CD14-positive monocyte (primary cell): ENCODE data around the gene SKA3. TPM values are rescaled to one million over a fixed set of nuclear protein-coding genes. Genes with fewer than 3 reads are reported as not detected.

Source experiments
- DNase-seq, 3 donors: peaks; one replicate each; pipeline ENCODE4 v3.0.0-alpha.2; 2011 to 2022
- H2AFZ ChIP-seq: 2 replicates; pipeline ENCODE4 v1.6.0; 2012; ENCODE audit warnings: mild to moderate bottlenecking, low read depth, low read length, inconsistent platforms; ENCODE audit not compliant: insufficient read depth, poor library complexity, severe bottlenecking
- H3K27ac ChIP-seq, 2 donors: 1 replicate in 1 of 2; 2 replicates in 1 of 2; pipeline ENCODE4 v1.5.1; 2012 to 2013; ENCODE audit warnings: low read length in 2 of 2, control low read depth in 1 of 2, inconsistent platforms in 1 of 2, low read depth in 1 of 2, mild to moderate bottlenecking in 1 of 2
- H3K27me3 ChIP-seq, 2 donors: one replicate each; pipeline versions ENCODE4 v1.6.0 to v1.6.1; 2011 to 2013; ENCODE audit warnings: low read length in 2 of 2; ENCODE audit not compliant: control insufficient read depth in 2 of 2, insufficient read depth in 2 of 2
- H3K36me3 ChIP-seq, 2 donors: replicated peaks in 1 of 2; 1 replicate in 1 of 2; 2 replicates in 1 of 2; pipeline versions ENCODE4 v1.5.1 to v1.6.1; 2012 to 2013; ENCODE audit warnings: low read length in 2 of 2, control low read depth in 1 of 2, inconsistent platforms in 1 of 2, mild to moderate bottlenecking in 1 of 2; ENCODE audit not compliant: insufficient read depth in 2 of 2, control insufficient read depth in 1 of 2
- H3K4me1 ChIP-seq, 2 donors: 1 replicate in 1 of 2; 2 replicates in 1 of 2; pipeline versions ENCODE4 v1.5.1 to v1.6.1; 2012 to 2013; ENCODE audit warnings: low read length in 2 of 2, control low read depth in 1 of 2, inconsistent platforms in 1 of 2, mild to moderate bottlenecking in 1 of 2, moderate library complexity in 1 of 2; ENCODE audit not compliant: insufficient read depth in 2 of 2, control insufficient read depth in 1 of 2
- H3K4me2 ChIP-seq: replicated peaks from 2 replicates; pipeline ENCODE3; 2012; ENCODE audit warnings: low read length, moderate library complexity, mild to moderate bottlenecking; ENCODE audit not compliant: poor library complexity, severe bottlenecking; ENCODE audit errors: extremely low read depth
- H3K4me3 ChIP-seq, 3 experiments: fragments of 200-600 bp in 1 of 3; sonication (generic) in 1 of 3; replicated peaks in 1 of 3; 1 replicate in 2 of 3; 2 replicates in 1 of 3; pipeline ENCODE4 v1.5.1; 2011 to 2013; ENCODE audit warnings: low read length in 3 of 3, mild to moderate bottlenecking in 3 of 3, control low read depth in 2 of 3, low read depth in 2 of 3, inconsistent platforms in 1 of 3, moderate library complexity in 1 of 3
- H3K79me2 ChIP-seq: 2 replicates; pipeline ENCODE4 v1.6.0; 2012; ENCODE audit warnings: mild to moderate bottlenecking, control low read depth, inconsistent platforms, low read length, moderate library complexity; ENCODE audit not compliant: insufficient read depth
- H3K9ac ChIP-seq: 2 replicates; pipeline ENCODE4 v1.6.0; 2017; ENCODE audit warnings: low read length, mild to moderate bottlenecking; ENCODE audit not compliant: insufficient read depth, poor library complexity, severe bottlenecking
- H3K9me3 ChIP-seq, 2 donors: replicated peaks in 1 of 2; 1 replicate in 1 of 2; 2 replicates in 1 of 2; pipeline versions ENCODE4 v1.5.1 to v1.6.1; 2012 to 2013; ENCODE audit warnings: low read length in 2 of 2, control low read depth in 1 of 2; ENCODE audit not compliant: control insufficient read depth in 1 of 2, insufficient read depth in 1 of 2
- H4K20me1 ChIP-seq: 2 replicates; pipeline ENCODE4 v1.6.0; 2012; ENCODE audit warnings: mild to moderate bottlenecking, low read length, control low read depth, moderate library complexity; ENCODE audit not compliant: insufficient read depth
- H3K27ac Mint-ChIP-seq, 7 donors: one replicate each; pipeline ENCODE4 v1.8.0; 2020; ENCODE audit warnings: mild to moderate bottlenecking in 7 of 7, mixed read lengths in 7 of 7, moderate library complexity in 6 of 7, inconsistent platforms in 2 of 7
- H3K27me3 Mint-ChIP-seq, 3 donors: one replicate each; pipeline ENCODE4 v1.8.0; 2021 to 2022; ENCODE audit warnings: low read depth in 3 of 3, mild to moderate bottlenecking in 3 of 3, mixed read lengths in 3 of 3, moderate library complexity in 3 of 3, inconsistent platforms in 1 of 3
- H3K36me3 Mint-ChIP-seq, 2 donors: one replicate each; pipeline ENCODE4 v1.8.0; 2020; ENCODE audit warnings: mixed read lengths in 2 of 2, inconsistent platforms in 1 of 2, mild to moderate bottlenecking in 1 of 2
- H3K4me1 Mint-ChIP-seq: one replicate; pipeline ENCODE4 v1.8.0; 2020; ENCODE audit warnings: mild to moderate bottlenecking, mixed read lengths
- H3K4me3 Mint-ChIP-seq, 2 donors: one replicate each; pipeline ENCODE4 v1.8.0; 2020; ENCODE audit warnings: mild to moderate bottlenecking in 2 of 2, mixed read lengths in 2 of 2, moderate library complexity in 1 of 2
- H3K9me3 Mint-ChIP-seq, 7 donors: one replicate each; pipeline ENCODE4 v1.8.0; 2020 to 2022; ENCODE audit warnings: mixed read lengths in 7 of 7, mild to moderate bottlenecking in 6 of 7, moderate library complexity in 6 of 7, inconsistent platforms in 2 of 7
- WGBS: methylation state at CpG from one replicate; pipeline ENCODE4 v1.1.5; 2013; ENCODE audit warnings: missing lambda C conversion rate; ENCODE audit not compliant: insufficient coverage; 5-methylcytosine and 5-hydroxymethylcytosine counted together
- intact Hi-C, 2 donors: fragments of 100-400 bp; cut with micrococcal nuclease; formaldehyde crosslinking; loops; one replicate each; pipeline versions ENCODE4 v1.15.0 to v1.15.1; 2023
- polyA plus RNA-seq, 3 donors: library from polyadenylated mRNA; depleted of rRNA in 1 of 3; unstranded in 2 of 3; stranded (reverse) in 1 of 3; fragments of 300-500 nt in 2 of 3; fragments of >200 nt in 1 of 3; fragmentation: Illumina TruSeq in 2 of 3; gene quantifications; 1 replicate in 2 of 3; 2 replicates in 1 of 3; pipeline ENCODE4 v1.2.3, GENCODE V29; 2012 to 2021
- TF ChIP-seq, protein P1 (sequence below): fragments of 200-600 bp; IDR thresholded peaks from one replicate; pipeline ENCODE4 v1.8.0; 2022; ENCODE audit warnings: antibody characterized with exemption, mild to moderate bottlenecking

Gene SKA3
- polyA plus RNA-seq, 3 donors, result 0.12 to 2.5 (median 0.49) TPM

GRCh38 chr13:21134475-21134874 lies 41.9 kb downstream of the SKA3 start:
- Histone ChIP-seq H3K4me1 (peaks cover 1 to 3% of the 10 kb centered on the region in 2 donors), H2AFZ (no peak overlapping the region), H3K27ac (no peak overlapping the region), H3K79me2 (no peaks in the 10 kb centered on the region), H3K4me3 (no peak overlapping the region), H3K9ac (no peak overlapping the region), H3K27me3 (no peaks in the 10 kb centered on the region), H4K20me1 (no peaks in the 10 kb centered on the region), H3K9me3 (no peaks in the 10 kb centered on the region), H3K4me2 (no peak overlapping the region), H3K36me3 (no peaks in the 10 kb centered on the region)
- Mint-ChIP-seq H3K36me3 (no peaks in the 10 kb centered on the region), H3K27ac (no peak overlapping the region), H3K9me3 (peaks cover 0 to 12% (median 6%) of the 10 kb centered on the region in 7 donors), H3K27me3 (no peaks in the 10 kb centered on the region), H3K4me3 (no peak overlapping the region), H3K4me1 (peaks cover 5% of the 10 kb centered on the region)
- no peak for DNase-seq
- TF ChIP-seq, protein P1, sequence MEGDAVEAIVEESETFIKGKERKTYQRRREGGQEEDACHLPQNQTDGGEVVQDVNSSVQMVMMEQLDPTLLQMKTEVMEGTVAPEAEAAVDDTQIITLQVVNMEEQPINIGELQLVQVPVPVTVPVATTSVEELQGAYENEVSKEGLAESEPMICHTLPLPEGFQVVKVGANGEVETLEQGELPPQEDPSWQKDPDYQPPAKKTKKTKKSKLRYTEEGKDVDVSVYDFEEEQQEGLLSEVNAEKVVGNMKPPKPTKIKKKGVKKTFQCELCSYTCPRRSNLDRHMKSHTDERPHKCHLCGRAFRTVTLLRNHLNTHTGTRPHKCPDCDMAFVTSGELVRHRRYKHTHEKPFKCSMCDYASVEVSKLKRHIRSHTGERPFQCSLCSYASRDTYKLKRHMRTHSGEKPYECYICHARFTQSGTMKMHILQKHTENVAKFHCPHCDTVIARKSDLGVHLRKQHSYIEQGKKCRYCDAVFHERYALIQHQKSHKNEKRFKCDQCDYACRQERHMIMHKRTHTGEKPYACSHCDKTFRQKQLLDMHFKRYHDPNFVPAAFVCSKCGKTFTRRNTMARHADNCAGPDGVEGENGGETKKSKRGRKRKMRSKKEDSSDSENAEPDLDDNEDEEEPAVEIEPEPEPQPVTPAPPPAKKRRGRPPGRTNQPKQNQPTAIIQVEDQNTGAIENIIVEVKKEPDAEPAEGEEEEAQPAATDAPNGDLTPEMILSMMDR, result no peak
- intact Hi-C loops, result loop anchor here in 1 of 2 donors (10.0 kb wide), 1 partner anchor 190 kb away; no protein-coding TSS in a partner anchor
- 86% methylated on average over 1 of the region's 5 CpGs for WGBS

DNA sequence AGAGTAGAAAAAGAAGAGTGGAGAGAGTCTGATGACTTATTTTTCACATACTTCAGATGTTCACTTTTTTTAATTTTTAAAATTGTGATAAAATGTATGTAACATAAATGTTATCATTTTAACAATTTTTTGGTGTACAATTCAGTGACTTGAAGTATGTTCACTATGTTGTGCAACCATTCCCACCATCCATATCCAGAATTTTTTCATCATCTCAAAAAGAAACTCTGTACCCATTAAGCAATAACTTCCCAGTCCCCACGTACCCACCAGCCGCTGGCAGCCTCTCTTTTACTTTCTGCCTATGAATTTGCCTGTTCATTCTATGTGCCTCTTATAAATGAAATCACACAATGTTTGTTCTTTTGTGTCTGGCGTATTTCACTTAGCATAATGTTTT lies 43.3 kb downstream of the SKA3 start:
- intact Hi-C loops, result loop anchor here in 1 of 2 donors (10.0 kb wide), 1 partner anchor 188 kb away; no protein-coding TSS in a partner anchor
- Mint-ChIP-seq H3K9me3 (peaks cover 0 to 12% (median 6%) of the 10 kb centered on the region in 7 donors), H3K27me3 (no peaks in the 10 kb centered on the region), H3K27ac (no peak overlapping the region), H3K4me1 (peaks cover 5% of the 10 kb centered on the region), H3K4me3 (no peak overlapping the region), H3K36me3 (no peaks in the 10 kb centered on the region)
- no peak overlapping the region for H3K4me2 ChIP-seq
- no peaks in the 10 kb centered on the region for H3K9me3 ChIP-seq
- no peak overlapping the region for H3K4me3 ChIP-seq
- no peaks in the 10 kb centered on the region for H3K4me1 ChIP-seq
- no peak for DNase-seq
- no peaks in the 10 kb centered on the region for H3K36me3 ChIP-seq
- no peak overlapping the region for H3K9ac ChIP-seq
- no peaks in the 10 kb centered on the region for H3K79me2 ChIP-seq
- TF ChIP-seq, protein P1, result no peak
- no peaks in the 10 kb centered on the region for H4K20me1 ChIP-seq
- H2AFZ ChIP-seq, result no peak overlapping the region
- WGBS, result no CpG with 5 or more reads among the region's 3 CpGs
- H3K27ac ChIP-seq, result no peak overlapping the region
- no peaks in the 10 kb centered on the region for H3K27me3 ChIP-seq
